HG02798 (cell line): Measurements from ENCODE around the gene KRT81.
A peak's percentile ranks its signal among the peaks of the same experiment; 100 is the strongest.
"Not testable (repeated sequence)": the region's sequence is repeated elsewhere in the genome, so short reads cannot be mapped to it uniquely, and the experiment has no call there.

Experiments used
- ATAC-seq: cut with Tn5 transposase; IDR thresholded peaks from one replicate; pipeline ENCODE4 v1.9.1; 2021; ENCODE audit warnings: mild to moderate bottlenecking; ENCODE audit not compliant: unreplicated experiment, poor library complexity

KRT81 gene

GRCh38 chr12:52278575-52279421 is 12.5 kb downstream of the KRT81 start:
- peak; percentile 87 for ATAC-seq

GRCh38 chr12:52277486-52278245 is 13.7 kb downstream of the KRT81 start:
- no peak for ATAC-seq

- ATAC-seq = no peak
Measured at GRCh38 chr12:52275686-52276085, 15.6 kb downstream of the KRT81 start.

GRCh38 chr12:52274521-52275120 is 16.7 kb downstream of the KRT81 start, which contains the start of gene KRT86:
Gene KRT86, plus strand, starts transcription at chr12:52274645. Its CDS starts 27,272 bp downstream, at chr12:52301917.
- ATAC-seq = no peak

- no peak for ATAC-seq
Measured at GRCh38 chr12:52271158-52271557, 20.2 kb downstream of the KRT81 start.

GRCh38 chr12:52270541-52271070 is 20.7 kb downstream of the KRT81 start:
- ATAC-seq = no peak

- ATAC-seq = no peak
Measured at GRCh38 chr12:52268212-52268611, 23.1 kb downstream of the KRT81 start.

- ATAC-seq = no peak
Measured at GRCh38 chr12:52267699-52268098, 23.6 kb downstream of the KRT81 start.

- no peak for ATAC-seq
Measured at GRCh38 chr12:52267266-52267665, 24.1 kb downstream of the KRT81 start.

- no peak for ATAC-seq
Measured at GRCh38 chr12:52266514-52266913, 24.8 kb downstream of the KRT81 start.

GRCh38 chr12:52264435-52264825 is 26.9 kb downstream of the KRT81 start:
- ATAC-seq = no peak

- no peak for ATAC-seq
Measured at GRCh38 chr12:52263761-52264434, 27.4 kb downstream of the KRT81 start.

- no peak for ATAC-seq
Measured at GRCh38 chr12:52262286-52262685, 29.0 kb downstream of the KRT81 start.

GRCh38 chr12:52261208-52261484 is 30.2 kb downstream of the KRT81 start:
- no peak for ATAC-seq

GRCh38 chr12:52260361-52261207 is 30.8 kb downstream of the KRT81 start:
- ATAC-seq = no peak

- no peak for ATAC-seq
Measured at GRCh38 chr12:52259657-52260243, 31.6 kb downstream of the KRT81 start.

- ATAC-seq = no peak
Measured at GRCh38 chr12:52258335-52258901, 32.9 kb downstream of the KRT81 start.

GRCh38 chr12:52257922-52258321 is 33.4 kb downstream of the KRT81 start:
- not testable (repeated sequence) for ATAC-seq

GRCh38 chr12:52257074-52257551 is 34.2 kb downstream of the KRT81 start:
- no peak for ATAC-seq
